ENCODE data around the gene ACCS. TPM values are rescaled to one million over a fixed set of nuclear protein-coding genes. Genes with fewer than 3 reads are reported as not detected.

ACCS gene
- total and polyA plus RNA-seq, 2 of the 4 experiments (the other 2 are of a cell fraction): 1.8 to 7.3 TPM

DNA sequence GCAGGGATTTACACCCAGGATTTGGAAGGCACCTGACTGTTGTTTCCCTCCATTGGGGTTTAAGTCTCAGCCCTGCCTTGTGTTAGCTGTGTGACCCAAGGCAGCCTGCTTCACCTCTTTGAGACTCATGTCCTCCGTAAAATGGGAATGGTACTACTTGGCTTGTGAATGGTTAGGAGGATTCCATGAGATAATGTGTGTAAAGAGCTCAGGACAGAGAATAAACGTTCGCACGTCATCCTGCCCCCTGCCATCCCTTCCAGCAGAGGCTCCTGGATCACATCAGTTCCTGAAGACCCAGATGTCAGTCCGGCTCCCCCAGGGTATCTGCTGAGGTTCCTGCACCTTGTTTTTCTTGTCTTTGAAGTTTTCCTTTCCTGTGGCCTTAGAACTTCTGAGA lies 35.1 kb upstream of the ACCS start:
- H4K5ac ChIP-seq (ENCODE audit: low read depth, low read length): no peak overlapping the region
- peaks cover 5% of the 10 kb centered on the region; the same call in 1 of the 2 replicates for H3K4me1 ChIP-seq (ENCODE audit: control insufficient read depth, insufficient read depth, low read length)
- no CpG with 5 or more reads among the region's 5 CpGs for WGBS, 2 experiments (ENCODE audit: extremely low coverage in 2 of 2, insufficient read length in 1 of 2)
- dilution Hi-C loops (cut with HindIII; ENCODE audit: low sequenced_read_pairs, unreplicated experiment) (loop anchor here (25.0 kb wide), 1 partner anchor 119 kb away; no protein-coding TSS in a partner anchor), intact Hi-C loops (cut with micrococcal nuclease) (no loop called here), in situ Hi-C loops (cut with MboI; ENCODE audit: low sequenced_read_pairs) (no loop called here)
- H3K27me3 ChIP-seq (ENCODE audit: control insufficient read depth, insufficient read depth, low read length): peaks cover 11% of the 10 kb centered on the region
- no peak overlapping the region for H4K91ac ChIP-seq (ENCODE audit: insufficient read depth, low read depth, low read length)
- no peak overlapping the region for H3K4ac ChIP-seq (ENCODE audit: low read depth, low read length)
- no peak overlapping the region for H2BK120ac ChIP-seq (ENCODE audit: low read depth, low read length)
- H3K36me3 ChIP-seq (ENCODE audit: control insufficient read depth, insufficient read depth, low read length): no peaks in the 10 kb centered on the region
- CTCF ChIA-PET: no interaction called here
- H3K79me1 ChIP-seq (ENCODE audit: low read depth in 1 of 2, low read length in 2 of 2): no peaks in the 10 kb centered on the region
- no peak overlapping the region for H3K18ac ChIP-seq (ENCODE audit: low read depth, low read length)
- POLR2A ChIA-PET (ENCODE audit: unreplicated experiment): no interaction called here
- no peak overlapping the region for H2BK20ac ChIP-seq (ENCODE audit: low read depth, low read length)
- H3K27ac ChIP-seq (ENCODE audit: insufficient read depth, low read length): no peak overlapping the region
- no peak overlapping the region; the same call in 1 of the 2 replicates for H2AK5ac ChIP-seq (ENCODE audit: low read depth, low read length)
- H2BK5ac ChIP-seq (ENCODE audit: low read depth, low read length, poor library complexity, severe bottlenecking): no peak overlapping the region
- H2AFZ ChIP-seq (replicated peaks; ENCODE audit: low read length, poor library complexity): no peak overlapping the region
- ATAC-seq (ENCODE audit: low read depth) (no peak), DNase-seq (no peak)
- H3K14ac ChIP-seq (replicated peaks; ENCODE audit: low read depth, low read length): no peak overlapping the region
- peaks cover 2% of the 10 kb centered on the region; the same call in 1 of the 2 replicates for H3K9me1 ChIP-seq (ENCODE audit: insufficient read depth, low read length)
- H3K9me3 ChIP-seq (ENCODE audit: control insufficient read depth, insufficient read depth, low read length): no peaks in the 10 kb centered on the region
- H3K9ac ChIP-seq (ENCODE audit: low read depth, low read length): no peak overlapping the region
- H3K4me3 ChIP-seq (ENCODE audit: insufficient read depth, low read depth, low read length): no peak overlapping the region
- H2BK15ac ChIP-seq (ENCODE audit: low read depth, low read length): no peak overlapping the region
- no peak overlapping the region for H2AK9ac ChIP-seq (replicated peaks; ENCODE audit: low read depth, low read length, poor library complexity)
- TF ChIP-seq MAFK (IDR thresholded peaks at IDR 0.05; ENCODE audit: low read depth, low read length) (no peak), CTCF (conservative IDR thresholded peaks at IDR 0.05; ENCODE audit: low read depth, low read length) (no peak), MAZ (IDR thresholded peaks at IDR 0.05; ENCODE audit: borderline replicate concordance, low read depth, low read length) (no peak)
- no peaks in the 10 kb centered on the region; the same call in 1 of the 2 replicates for H4K20me1 ChIP-seq (ENCODE audit: insufficient read depth, low read length)
- no peak overlapping the region for H3K56ac ChIP-seq (ENCODE audit: extremely low read depth, insufficient read depth, low read length)
- H4K8ac ChIP-seq (ENCODE audit: low read depth in 2 of 2, low read length in 2 of 2): no peak overlapping the region
- no peak overlapping the region for H3K23ac ChIP-seq (ENCODE audit: low read depth, low read length)
- BruUV-seq (replicated peaks): no TSS peak
- H3K4me2 ChIP-seq (ENCODE audit: low read depth, low read length): no peak overlapping the region

Data from IMR-90 (cell line).